ENCODE data around the gene KAT5.
"Not testable (repeated sequence)": the region's sequence is repeated elsewhere in the genome, so short reads cannot be mapped to it uniquely, and the experiment has no call there.

KAT5 gene

GRCh38 chr11:65708451-65708850 lies 3.6 kb upstream of the KAT5 start:
- FAIRE-seq (no peak), DNase-seq (ENCODE audit: insufficient read length, low spot score) (no peak)

GRCh38 chr11:65709661-65710060 lies 2.4 kb upstream of the KAT5 start:
- FAIRE-seq: no peak
- DNase-seq (ENCODE audit: insufficient read length, low spot score): no peak

- FAIRE-seq (no peak), DNase-seq (ENCODE audit: insufficient read length, low spot score) (no peak)
Observed at GRCh38 chr11:65710421-65710820, 1.6 kb upstream of the KAT5 start.

GRCh38 chr11:65712633-65713076 lies 603 bp downstream of the KAT5 start:
- FAIRE-seq (no peak), DNase-seq (ENCODE audit: insufficient read length, low spot score) (no peak)

GRCh38 chr11:65713212-65713969 lies 1.3 kb downstream of the KAT5 start:
- DNase-seq (ENCODE audit: insufficient read length, low spot score): no peak
- FAIRE-seq: no peak

GRCh38 chr11:65714433-65714832 lies 2.4 kb downstream of the KAT5 start:
- FAIRE-seq: no peak

GRCh38 chr11:65716302-65716701 lies 4.2 kb downstream of the KAT5 start:
- FAIRE-seq (no peak), DNase-seq (ENCODE audit: insufficient read length, low spot score) (no peak)

More at GRCh38 chr11:65714433-65714832, 2.4 kb downstream of the KAT5 start:
- DNase-seq (ENCODE audit: insufficient read length, low spot score): no peak

- FAIRE-seq (no peak), DNase-seq (ENCODE audit: insufficient read length, low spot score) (no peak)
Observed at GRCh38 chr11:65716774-65717405, 4.8 kb downstream of the KAT5 start.

- DNase-seq (ENCODE audit: insufficient read length, low spot score) (no peak), FAIRE-seq (no peak)
Observed at GRCh38 chr11:65717906-65718305, 5.9 kb downstream of the KAT5 start.

GRCh38 chr11:65718531-65718930 lies 6.5 kb downstream of the KAT5 start:
- FAIRE-seq: no peak

GRCh38 chr11:65718964-65719492 lies 7.0 kb downstream of the KAT5 start:
- DNase-seq (ENCODE audit: insufficient read length, low spot score) (no peak), FAIRE-seq (no peak)

More at GRCh38 chr11:65718531-65718930, 6.5 kb downstream of the KAT5 start:
- DNase-seq (ENCODE audit: insufficient read length, low spot score): no peak

GRCh38 chr11:65719871-65720210 lies 7.8 kb downstream of the KAT5 start:
- no peak for FAIRE-seq
- DNase-seq (ENCODE audit: insufficient read length, low spot score): no peak

- FAIRE-seq: peak; percentile 95
- DNase-seq (ENCODE audit: insufficient read length, low spot score): peak; percentile 92
Observed at GRCh38 chr11:65720211-65720934, 8.3 kb downstream of the KAT5 start, which contains the start of gene RNASEH2C. Gene RNASEH2C, minus strand, starts transcription at chr11:65720798. Its CDS starts 40 bp downstream, at chr11:65720758.

GRCh38 chr11:65722261-65722660 lies 10.2 kb downstream of the KAT5 start:
- FAIRE-seq (no peak), DNase-seq (ENCODE audit: insufficient read length, low spot score) (no peak)

- DNase-seq (ENCODE audit: insufficient read length, low spot score) (no peak), FAIRE-seq (no peak)
Observed at GRCh38 chr11:65726660-65727059, 14.6 kb downstream of the KAT5 start.

- FAIRE-seq: no peak
- no peak for DNase-seq (ENCODE audit: insufficient read length, low spot score)
Observed at GRCh38 chr11:65727865-65728264, 15.8 kb downstream of the KAT5 start.

GRCh38 chr11:65730461-65730860 lies 18.4 kb downstream of the KAT5 start:
- no peak for DNase-seq (ENCODE audit: insufficient read length, low spot score)
- no peak for FAIRE-seq

- not testable (repeated sequence) for DNase-seq (ENCODE audit: insufficient read length, low spot score); FAIRE-seq
Observed at GRCh38 chr11:65735111-65735510, 23.1 kb downstream of the KAT5 start.

GRCh38 chr11:65736810-65737209 lies 24.8 kb downstream of the KAT5 start:
- DNase-seq (ENCODE audit: insufficient read length, low spot score): no peak
- FAIRE-seq: no peak

- DNase-seq (ENCODE audit: insufficient read length, low spot score) (no peak), FAIRE-seq (no peak)
Observed at GRCh38 chr11:65739022-65739421, 27.0 kb downstream of the KAT5 start.

- no peak for FAIRE-seq
- no peak for DNase-seq (ENCODE audit: insufficient read length, low spot score)
Observed at GRCh38 chr11:65741185-65741584, 29.1 kb downstream of the KAT5 start.

Measured in GM19239 (cell line).